ENCODE data around the gene AARS2. TPM values are rescaled to one million over a fixed set of nuclear protein-coding genes. Genes with fewer than 3 reads are reported as not detected.

AARS2 gene
- 9.7 and 17.2 TPM in 2 replicates for total RNA-seq

DNA sequence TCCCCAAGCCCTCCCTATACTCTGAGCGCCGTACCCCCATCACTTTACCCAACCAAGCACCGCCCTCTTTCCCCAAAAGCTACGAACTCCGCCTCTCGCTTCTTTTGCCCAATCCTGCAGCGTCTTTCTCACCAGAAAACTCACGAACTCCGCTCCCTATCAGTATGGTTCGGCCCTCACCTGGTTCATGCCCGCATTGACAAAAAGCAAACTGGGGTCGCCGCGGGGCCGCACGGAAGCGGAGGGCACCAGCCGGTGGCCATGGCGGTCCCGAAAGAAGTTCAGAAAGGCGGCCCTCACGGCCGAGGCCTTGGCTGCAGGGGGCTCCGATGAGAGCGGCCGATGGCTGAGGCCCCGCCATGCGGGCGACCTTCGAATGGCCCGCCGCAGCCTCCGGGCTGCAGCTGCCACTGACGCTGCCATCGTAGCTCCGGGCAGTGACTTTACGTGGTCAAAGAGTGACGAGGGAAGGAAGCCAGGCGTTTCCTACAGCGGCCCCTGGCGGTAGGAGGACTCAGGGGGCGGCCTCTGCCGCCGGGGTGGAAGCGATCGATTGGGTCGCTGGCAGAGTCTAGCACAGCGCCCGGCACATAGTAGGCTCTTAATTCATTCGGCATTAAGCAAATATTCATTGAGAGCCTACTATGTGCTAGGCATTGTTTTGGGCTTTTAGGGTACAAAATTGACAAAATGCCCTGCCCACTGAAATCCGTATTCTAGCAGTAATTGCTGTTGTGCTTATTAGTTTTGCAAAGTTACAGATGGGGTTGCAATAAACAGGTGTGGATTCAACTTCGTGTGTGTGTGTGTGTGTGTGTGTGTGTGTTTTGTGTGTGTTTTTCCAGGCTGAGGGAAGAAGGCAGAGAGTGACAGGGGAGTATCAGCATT lies at the start of gene AARS2:
Gene AARS2, minus strand, starts transcription at position 447 of the 888 bp plus-strand sequence. Its CDS starts 24 bp downstream, at position 423.

GRCh38 chr6:44342489-44342888 lies 29.3 kb upstream of the AARS2 start, which contains the start of gene SPATS1:
Gene SPATS1, plus strand, starts transcription at chr6:44342650. Its CDS starts 446 bp downstream, at chr6:44343096.

DNA sequence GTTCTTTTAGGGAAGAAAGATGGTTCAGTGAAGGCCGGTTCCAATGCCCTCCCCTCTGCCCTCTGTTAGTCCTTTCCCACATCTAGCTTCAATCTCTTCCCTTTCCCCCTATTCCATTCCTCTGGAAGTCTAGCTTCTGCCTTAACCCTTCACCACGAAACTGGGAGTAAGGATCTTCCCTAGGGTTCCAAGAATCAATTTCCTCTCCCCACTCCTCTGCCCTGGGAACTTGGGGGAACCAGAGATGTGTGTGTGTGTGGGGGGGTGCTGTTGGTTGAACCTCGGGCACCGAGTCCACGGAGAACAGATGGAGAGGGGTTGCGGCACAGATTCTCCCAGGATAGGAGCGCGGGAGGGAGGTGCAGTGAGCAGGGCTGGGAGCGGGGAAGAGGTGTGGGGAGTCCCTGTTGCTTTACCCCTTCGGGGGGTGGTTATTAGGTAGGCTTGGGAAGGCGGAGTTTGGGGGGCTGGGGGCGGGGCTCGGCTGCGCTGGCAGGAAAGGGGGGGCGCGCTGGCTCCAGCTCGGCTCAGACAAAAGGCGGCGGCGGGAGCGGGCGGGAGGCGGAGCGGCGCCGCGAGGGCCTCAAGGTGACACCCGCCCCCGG lies 43.1 kb downstream of the AARS2 start, which contains the start of gene TMEM151B:
Gene TMEM151B, plus strand, starts transcription at position 530 of the 605 bp plus-strand sequence. CDS start 293 bp downstream, outside the sequence.

GRCh38 chr6:44265007-44265721 lies 48.0 kb downstream of the AARS2 start, which contains the start of gene NFKBIE:
Gene NFKBIE, minus strand, starts transcription at chr6:44265551. Its CDS starts 205 bp downstream, at chr6:44265346.

DNA sequence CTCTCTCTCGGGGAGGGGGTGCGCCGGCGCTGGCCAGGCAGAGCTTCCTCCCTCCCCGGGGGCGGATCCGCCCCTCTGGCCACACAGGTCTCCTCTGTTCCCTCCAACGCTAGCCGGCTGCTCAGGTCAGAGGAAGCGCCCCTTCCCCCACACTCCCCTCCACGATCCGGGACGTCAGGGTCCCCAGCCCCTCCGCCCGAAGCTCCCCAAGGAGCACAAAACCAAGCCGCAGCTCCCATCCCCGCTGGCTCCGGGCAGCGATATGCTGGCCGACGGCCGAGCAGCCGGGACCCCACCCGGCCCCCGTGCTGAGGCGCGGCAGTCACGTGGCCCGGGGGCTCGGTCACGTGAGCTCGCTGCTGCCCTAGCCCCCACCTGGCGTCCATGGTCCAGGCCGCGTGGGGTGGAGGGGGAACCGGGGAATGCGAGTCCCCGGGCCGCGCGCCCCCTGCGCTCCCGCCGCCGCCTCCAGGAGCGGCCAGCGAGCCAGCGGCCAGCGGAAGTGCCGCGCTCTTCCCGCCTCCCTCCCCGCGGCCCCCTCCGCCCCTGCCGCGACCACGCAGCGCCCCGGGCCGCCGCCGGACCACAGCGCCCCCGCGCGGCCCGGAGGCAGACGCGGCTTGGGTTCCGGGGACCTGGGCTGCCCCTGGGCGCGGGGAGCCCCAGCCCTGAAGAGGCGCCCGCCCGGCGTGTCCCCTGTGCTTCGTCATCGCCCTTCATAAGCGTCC lies 56.0 kb downstream of the AARS2 start, which contains the start of gene SLC35B2:
Gene SLC35B2, minus strand, starts transcription at position 504 of the 728 bp plus-strand sequence. Its CDS starts 118 bp downstream, at position 386.

Other genes starting within 250 kb of the AARS2 start
- gene MRPL14, start 185.9 kb downstream of the AARS2 start, total RNA-seq, result 98.2 and 133 TPM in 2 replicates
- gene TMEM63B, start 185.8 kb downstream of the AARS2 start, total RNA-seq, result 56.5 and 62.3 TPM in 2 replicates
- gene CAPN11, start 154.5 kb downstream of the AARS2 start, total RNA-seq, result not detected in 2 replicates
- not detected in 2 replicates for gene MYMX, start 96.4 kb downstream of the AARS2 start, total RNA-seq
- 23.2 and 50.3 TPM in 2 replicates for gene SLC29A1, start 89.8 kb downstream of the AARS2 start, total RNA-seq
- 822 and 1,294 TPM in 2 replicates for gene HSP90AB1, start 66.2 kb downstream of the AARS2 start, total RNA-seq
- 74.6 and 75.2 TPM in 2 replicates for gene SLC35B2, start 55.8 kb downstream of the AARS2 start, total RNA-seq
- gene NFKBIE, start 47.8 kb downstream of the AARS2 start, total RNA-seq, result 35.1 and 36.9 TPM in 2 replicates
- under 0.01 TPM in 1 of 2 replicates, not detected in the other for gene TMEM151B, start 42.9 kb downstream of the AARS2 start, total RNA-seq
- gene SPATS1, start 29.3 kb upstream of the AARS2 start, total RNA-seq, result not detected in 2 replicates
- gene CDC5L, start 74.4 kb upstream of the AARS2 start, total RNA-seq, result 14.3 and 16.0 TPM in 2 replicates